ENCODE data around the gene SLC5A4.
"Not testable (repeated sequence)": the region's sequence is repeated elsewhere in the genome, so short reads cannot be mapped to it uniquely, and the experiment has no call there.

DNA sequence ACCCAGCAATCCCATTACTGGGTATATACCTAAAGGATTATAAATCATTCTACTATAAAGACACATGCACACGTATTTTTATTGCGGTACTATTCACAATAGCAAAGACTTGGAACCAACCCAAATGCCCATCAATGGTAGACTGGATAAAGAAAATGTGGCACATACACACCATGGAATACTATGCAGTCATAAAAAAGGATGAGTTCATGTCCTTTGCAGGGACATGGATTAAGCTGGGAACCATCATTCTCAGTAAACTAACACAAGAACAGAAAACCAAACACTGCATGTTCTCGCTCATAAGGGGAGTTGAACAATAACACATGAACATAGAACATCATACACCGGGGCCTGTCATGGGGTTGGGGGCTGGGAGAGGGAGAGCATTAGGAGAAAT lies 8.5 kb upstream of the SLC5A4 start:
- TF ChIP-seq, protein P1, sequence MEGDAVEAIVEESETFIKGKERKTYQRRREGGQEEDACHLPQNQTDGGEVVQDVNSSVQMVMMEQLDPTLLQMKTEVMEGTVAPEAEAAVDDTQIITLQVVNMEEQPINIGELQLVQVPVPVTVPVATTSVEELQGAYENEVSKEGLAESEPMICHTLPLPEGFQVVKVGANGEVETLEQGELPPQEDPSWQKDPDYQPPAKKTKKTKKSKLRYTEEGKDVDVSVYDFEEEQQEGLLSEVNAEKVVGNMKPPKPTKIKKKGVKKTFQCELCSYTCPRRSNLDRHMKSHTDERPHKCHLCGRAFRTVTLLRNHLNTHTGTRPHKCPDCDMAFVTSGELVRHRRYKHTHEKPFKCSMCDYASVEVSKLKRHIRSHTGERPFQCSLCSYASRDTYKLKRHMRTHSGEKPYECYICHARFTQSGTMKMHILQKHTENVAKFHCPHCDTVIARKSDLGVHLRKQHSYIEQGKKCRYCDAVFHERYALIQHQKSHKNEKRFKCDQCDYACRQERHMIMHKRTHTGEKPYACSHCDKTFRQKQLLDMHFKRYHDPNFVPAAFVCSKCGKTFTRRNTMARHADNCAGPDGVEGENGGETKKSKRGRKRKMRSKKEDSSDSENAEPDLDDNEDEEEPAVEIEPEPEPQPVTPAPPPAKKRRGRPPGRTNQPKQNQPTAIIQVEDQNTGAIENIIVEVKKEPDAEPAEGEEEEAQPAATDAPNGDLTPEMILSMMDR (IDR thresholded peaks at IDR 0.05): not testable (repeated sequence)
- not testable (repeated sequence) for TF ChIP-seq EZH2 (IDR thresholded peaks at IDR 0.05; ENCODE audit: borderline replicate concordance, insufficient read depth, low read depth, low read length, poor library complexity, severe bottlenecking)

All from B cell (primary cell).